RPMI8226 (cell line): ENCODE results near the gene EIF2S3.
"Not testable (repeated sequence)": the region's sequence is repeated elsewhere in the genome, so short reads cannot be mapped to it uniquely, and the experiment has no call there.

Experiments used
- DNase-seq: peaks from one replicate; pipeline ENCODE4 v3.0.0-alpha.2; 2015

The EIF2S3 gene

GRCh38 chrX:24054182-24055042 lies at the start of gene EIF2S3:
TSS of gene EIF2S3 (plus strand) at chrX:24054956. CDS start at chrX:24054969, 13 bp downstream.
- peak; percentile 93 for DNase-seq

DNA sequence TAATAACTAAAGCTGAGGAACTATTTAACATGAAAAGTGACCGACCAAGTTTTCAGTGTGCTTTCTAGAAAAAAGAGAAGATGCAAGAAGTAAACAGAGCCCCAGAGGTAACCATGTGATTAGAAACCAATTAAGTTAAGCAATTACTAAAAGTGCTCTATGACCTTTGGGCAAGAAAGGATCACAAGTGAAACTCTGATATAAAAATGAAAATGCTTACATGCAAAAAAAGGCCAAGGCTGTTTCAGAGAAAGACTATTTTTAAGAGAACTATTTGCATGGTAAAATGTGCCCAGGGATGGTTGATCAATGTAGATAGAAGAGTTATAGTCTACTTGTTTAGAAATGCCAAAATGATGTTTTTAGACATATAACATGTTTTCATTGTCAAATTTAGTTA lies 49.7 kb upstream of the EIF2S3 start:
- DNase-seq = peak; percentile 20

GRCh38 chrX:24005867-24006266 lies 48.9 kb upstream of the EIF2S3 start:
- DNase-seq = no peak

GRCh38 chrX:24012266-24012665 lies 42.5 kb upstream of the EIF2S3 start:
- DNase-seq = no peak

GRCh38 chrX:24014388-24015018 lies 40.3 kb upstream of the EIF2S3 start:
- DNase-seq = no peak

DNA sequence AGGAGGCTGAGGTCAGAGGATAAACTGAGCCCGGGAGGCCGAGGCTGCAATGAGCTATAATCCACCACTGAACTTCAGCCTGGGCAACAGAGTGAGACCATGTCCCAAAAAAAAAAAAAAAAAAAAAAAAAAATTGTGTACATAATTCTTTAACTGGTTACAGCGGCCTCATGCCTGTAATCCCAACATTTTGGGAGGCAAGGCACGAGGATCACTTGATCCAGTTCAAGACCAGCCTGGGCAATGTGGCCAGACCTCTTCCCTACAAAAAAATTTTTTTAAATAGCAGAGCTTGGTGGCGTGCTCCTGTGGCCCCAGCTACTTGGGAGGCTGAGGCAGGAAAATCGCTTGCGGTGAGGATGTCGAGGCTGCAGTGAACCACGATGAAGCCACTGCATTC lies 37.1 kb upstream of the EIF2S3 start:
- no peak for DNase-seq

DNA sequence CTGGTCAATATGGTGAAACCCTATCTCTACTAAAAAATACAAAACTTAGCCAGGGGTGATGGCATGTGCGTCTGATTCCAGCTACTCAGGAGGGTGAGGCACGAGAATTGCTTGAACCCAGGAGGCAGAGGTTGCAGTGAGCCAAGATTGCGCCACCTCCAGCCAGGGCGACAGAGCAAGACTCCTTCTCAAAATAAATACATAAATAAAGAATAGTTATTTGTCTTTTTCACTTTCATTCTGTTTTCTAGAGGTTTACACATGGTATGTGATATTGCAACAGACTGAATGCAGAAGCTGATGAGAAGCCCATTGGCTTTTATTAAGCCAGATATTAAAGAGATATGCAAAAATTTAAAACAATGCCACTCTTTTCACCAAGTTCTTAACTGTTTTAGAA lies 35.9 kb upstream of the EIF2S3 start:
- DNase-seq = no peak

- no peak for DNase-seq
These were observed 35.3 kb upstream of the EIF2S3 start for GRCh38 chrX:24019448-24019847.

- DNase-seq = no peak
These were observed 34.4 kb upstream of the EIF2S3 start for GRCh38 chrX:24020306-24020876.

- DNase-seq = no peak
These were observed 31.2 kb upstream of the EIF2S3 start for GRCh38 chrX:24023544-24023943.

GRCh38 chrX:24023972-24024669 lies 30.6 kb upstream of the EIF2S3 start:
- DNase-seq = peak; percentile 8

DNA sequence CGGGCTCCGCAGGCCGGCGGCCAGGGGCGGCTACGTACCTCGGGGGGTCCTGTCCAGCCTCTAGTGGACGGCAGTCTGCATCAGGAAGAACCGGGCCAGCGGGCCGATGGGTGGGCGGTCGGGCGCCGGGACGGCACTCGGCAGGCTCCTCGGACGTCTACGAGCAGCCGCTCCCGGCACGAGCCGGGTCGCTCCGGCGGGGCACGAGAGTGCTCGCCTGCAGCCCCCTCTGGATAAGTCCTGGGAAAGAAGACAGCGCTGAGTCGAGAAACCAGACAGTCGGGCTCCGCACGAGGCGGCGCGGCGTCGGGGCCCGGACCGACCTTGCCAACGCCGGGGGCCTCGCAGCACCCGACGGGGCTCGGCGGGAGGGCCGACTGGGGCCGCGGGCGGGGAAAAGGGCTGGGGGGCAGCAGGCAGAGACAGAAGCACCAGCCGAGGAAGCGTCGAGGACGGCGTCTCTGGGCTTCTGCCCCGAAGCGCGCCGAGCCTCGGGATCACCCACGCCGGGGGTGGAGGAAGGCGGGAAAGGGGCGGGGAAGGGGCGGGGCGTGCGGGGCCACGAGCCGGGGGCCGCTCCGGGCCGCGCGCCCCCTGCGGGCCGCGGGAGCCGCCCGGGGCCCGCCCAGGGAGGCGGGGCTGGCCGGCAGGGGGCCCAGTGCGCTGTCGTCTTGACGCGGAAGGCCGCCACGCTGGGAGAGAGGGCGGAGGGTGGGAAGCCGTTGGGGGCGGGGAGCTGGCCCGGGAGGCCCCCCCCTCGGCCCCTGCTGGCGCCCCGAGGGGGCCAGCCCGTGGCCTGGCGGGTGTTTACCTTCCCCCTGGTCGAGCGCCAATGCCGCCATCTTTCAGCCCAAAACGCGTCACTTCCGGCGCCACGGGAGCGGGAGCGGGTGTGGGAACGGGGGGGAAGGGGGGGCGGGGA lies 29.7 kb upstream of the EIF2S3 start:
- peak; percentile 88 for DNase-seq

DNA sequence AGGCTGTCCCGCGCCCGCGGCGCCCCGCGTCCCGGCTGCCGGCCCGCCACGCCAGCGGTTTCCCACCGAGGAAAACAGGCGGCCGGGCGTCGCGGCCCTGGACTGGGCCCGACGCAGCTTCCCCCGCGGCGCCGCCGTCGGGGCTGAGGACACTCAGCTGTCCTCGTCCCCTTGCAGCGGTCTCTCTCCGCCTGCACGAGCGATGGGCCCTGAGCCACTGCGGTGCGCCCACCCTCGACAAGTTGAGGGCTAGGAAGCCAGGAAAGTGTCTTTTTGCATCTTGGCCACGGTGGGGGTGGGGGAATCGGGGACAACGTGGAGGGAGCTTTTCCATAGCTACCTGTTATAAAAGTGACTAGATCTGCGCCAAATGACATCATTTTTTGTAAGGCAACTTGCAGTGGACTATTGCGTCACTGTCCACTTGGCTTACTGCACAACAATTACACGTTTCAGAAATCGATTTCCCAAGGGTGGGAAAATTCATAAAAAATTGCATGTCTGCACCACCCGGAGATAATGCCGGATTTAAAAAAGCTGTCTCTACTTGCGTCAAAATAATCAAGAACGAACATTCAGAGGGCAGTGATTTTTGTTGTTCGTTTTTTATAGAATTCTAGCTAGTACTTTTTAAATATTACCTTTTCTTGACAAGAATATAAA lies 28.9 kb upstream of the EIF2S3 start:
- DNase-seq = peak; percentile 36

DNA sequence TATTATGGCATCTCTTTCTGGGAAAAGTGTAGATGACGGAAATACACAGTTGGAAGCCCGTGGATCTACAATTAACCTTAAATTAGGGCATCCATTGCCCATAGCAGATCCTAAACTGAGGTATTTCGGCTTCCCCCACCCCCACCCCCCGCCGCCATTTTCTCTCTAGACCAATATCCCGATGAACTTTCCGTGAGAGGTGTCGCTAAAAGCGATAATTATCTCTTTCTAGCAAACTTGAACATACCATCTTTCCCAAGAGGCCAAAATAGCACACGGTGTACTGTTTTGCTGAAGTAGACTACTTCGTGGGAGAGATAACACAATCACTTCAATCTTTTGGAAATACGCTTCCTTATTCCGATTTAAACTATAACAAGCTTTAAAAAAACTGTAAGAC lies 28.3 kb upstream of the EIF2S3 start:
- DNase-seq = no peak

DNA sequence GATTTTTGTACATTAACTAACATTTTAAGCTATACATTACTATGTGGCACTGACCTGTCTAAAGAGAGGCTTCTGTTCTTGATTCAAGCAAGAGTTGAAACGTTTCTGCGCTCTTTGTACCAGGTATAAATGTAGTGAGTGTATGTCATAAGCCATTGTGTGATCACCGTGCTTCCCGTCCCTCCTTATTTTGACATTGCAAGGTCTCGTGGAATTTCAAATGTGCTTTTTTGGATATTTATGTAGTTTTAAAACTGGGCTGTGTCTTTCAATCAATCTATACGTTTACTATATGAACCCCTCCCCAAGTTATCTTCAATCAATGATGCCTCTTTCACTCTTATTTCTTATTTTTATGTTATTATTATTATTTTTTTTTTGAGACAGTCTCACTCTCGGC lies 27.7 kb upstream of the EIF2S3 start, which contains the start of gene KLHL15:
KLHL15 (minus strand) TSS at position 101 of the 400 bp plus-strand sequence. CDS start 20,493 bp downstream, outside the sequence.
- DNase-seq = no peak

DNA sequence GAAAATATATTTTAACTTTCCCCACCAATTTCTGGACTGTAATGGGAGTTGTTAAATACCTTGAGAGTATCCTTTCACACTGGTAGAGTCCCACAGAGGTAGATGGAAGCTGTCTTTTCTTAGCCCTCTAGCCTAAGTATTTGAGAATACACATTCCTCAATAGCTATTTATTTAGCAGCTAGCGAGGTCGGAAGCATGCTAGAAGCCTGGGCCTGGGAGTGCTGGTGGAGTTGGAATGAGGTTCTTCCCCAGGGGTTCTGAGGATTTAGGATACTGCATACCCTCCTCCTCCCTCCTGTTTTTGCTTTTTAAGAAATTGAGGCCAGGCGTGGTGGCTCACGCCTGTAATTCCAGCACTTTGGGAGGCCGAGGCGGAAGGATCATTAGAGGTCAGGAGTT lies 26.8 kb upstream of the EIF2S3 start:
- DNase-seq = no peak

DNA sequence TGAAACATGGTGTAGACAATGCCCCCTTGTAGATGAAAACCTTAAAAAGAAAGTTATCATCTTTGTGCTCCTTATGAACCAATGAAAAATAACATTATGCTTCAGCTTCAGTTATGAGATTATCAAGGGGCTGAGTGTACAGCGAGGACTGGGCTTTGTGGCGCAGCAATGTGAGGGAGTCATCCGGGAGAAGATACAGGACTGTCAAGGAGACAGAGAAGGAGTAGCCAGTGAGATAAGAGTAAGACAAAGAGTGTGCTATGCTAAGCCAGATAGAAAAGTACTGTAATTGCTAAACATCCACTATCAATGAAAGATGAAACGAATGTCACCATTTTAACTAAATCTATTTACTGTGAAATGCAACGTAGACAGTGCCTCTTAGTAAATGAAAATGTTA lies 24.2 kb upstream of the EIF2S3 start:
- no peak for DNase-seq

GRCh38 chrX:24034485-24034884 lies 20.3 kb upstream of the EIF2S3 start:
- DNase-seq = no peak

DNA sequence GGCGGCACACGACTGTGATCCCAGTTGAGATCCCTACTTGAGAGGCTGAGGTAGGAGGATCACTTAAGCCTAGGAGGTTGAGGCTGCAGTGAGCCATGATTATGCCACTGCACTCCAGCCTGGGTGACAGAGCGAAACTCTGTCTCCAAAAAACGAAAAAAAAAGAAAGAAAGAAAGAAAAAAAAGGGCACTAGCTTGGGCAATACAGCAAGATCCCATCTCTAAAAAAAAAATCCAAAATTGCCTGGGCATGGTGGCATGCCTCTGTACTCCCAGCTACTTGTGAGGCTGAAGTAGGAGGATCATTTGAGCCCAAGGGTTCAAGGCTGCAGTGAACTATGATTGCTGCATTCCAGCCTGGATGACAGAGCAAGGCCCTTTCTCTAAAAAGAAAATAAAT lies 17.0 kb upstream of the EIF2S3 start:
- no peak for DNase-seq

DNA sequence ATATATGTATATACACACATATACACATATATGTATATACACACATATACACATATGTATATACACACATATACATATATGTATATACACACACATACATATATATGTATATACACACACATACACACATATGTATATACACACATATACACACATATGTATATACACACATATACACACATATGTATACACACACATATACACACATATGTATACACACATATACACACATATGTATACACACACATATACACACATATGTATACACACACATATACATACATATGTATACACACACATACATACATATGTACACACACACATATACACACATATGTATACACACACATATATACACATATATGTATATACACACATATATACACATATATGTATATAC lies 8.7 kb upstream of the EIF2S3 start:
- DNase-seq = not testable (repeated sequence)

GRCh38 chrX:24049643-24050042 lies 5.1 kb upstream of the EIF2S3 start:
- not testable (repeated sequence) for DNase-seq
